CD14-positive monocyte (primary cell): ENCODE data around the gene LRP1-AS. TPM values are rescaled to one million over a fixed set of nuclear protein-coding genes. Genes with fewer than 3 reads are reported as not detected.

ENCODE experiments used
- DNase-seq, 3 donors: peaks; one replicate each; pipeline ENCODE4 v3.0.0-alpha.2; 2011 to 2022
- H2AFZ ChIP-seq: 2 replicates; pipeline ENCODE4 v1.6.0; 2012; ENCODE audit warnings: mild to moderate bottlenecking, low read depth, low read length, inconsistent platforms; ENCODE audit not compliant: insufficient read depth, poor library complexity, severe bottlenecking
- H3K27ac ChIP-seq, 2 donors: 1 replicate in 1 of 2; 2 replicates in 1 of 2; pipeline ENCODE4 v1.5.1; 2012 to 2013; ENCODE audit warnings: low read length in 2 of 2, control low read depth in 1 of 2, inconsistent platforms in 1 of 2, low read depth in 1 of 2, mild to moderate bottlenecking in 1 of 2
- H3K27me3 ChIP-seq, 2 donors: one replicate each; pipeline versions ENCODE4 v1.6.0 to v1.6.1; 2011 to 2013; ENCODE audit warnings: low read length in 2 of 2; ENCODE audit not compliant: control insufficient read depth in 2 of 2, insufficient read depth in 2 of 2
- H3K36me3 ChIP-seq, 2 donors: replicated peaks in 1 of 2; 1 replicate in 1 of 2; 2 replicates in 1 of 2; pipeline versions ENCODE4 v1.5.1 to v1.6.1; 2012 to 2013; ENCODE audit warnings: low read length in 2 of 2, control low read depth in 1 of 2, inconsistent platforms in 1 of 2, mild to moderate bottlenecking in 1 of 2; ENCODE audit not compliant: insufficient read depth in 2 of 2, control insufficient read depth in 1 of 2
- H3K4me1 ChIP-seq, 2 donors: 1 replicate in 1 of 2; 2 replicates in 1 of 2; pipeline versions ENCODE4 v1.5.1 to v1.6.1; 2012 to 2013; ENCODE audit warnings: low read length in 2 of 2, control low read depth in 1 of 2, inconsistent platforms in 1 of 2, mild to moderate bottlenecking in 1 of 2, moderate library complexity in 1 of 2; ENCODE audit not compliant: insufficient read depth in 2 of 2, control insufficient read depth in 1 of 2
- H3K4me2 ChIP-seq: replicated peaks from 2 replicates; pipeline ENCODE3; 2012; ENCODE audit warnings: low read length, moderate library complexity, mild to moderate bottlenecking; ENCODE audit not compliant: poor library complexity, severe bottlenecking; ENCODE audit errors: extremely low read depth
- H3K4me3 ChIP-seq, 3 experiments: fragments of 200-600 bp in 1 of 3; sonication (generic) in 1 of 3; replicated peaks in 1 of 3; 1 replicate in 2 of 3; 2 replicates in 1 of 3; pipeline ENCODE4 v1.5.1; 2011 to 2013; ENCODE audit warnings: low read length in 3 of 3, mild to moderate bottlenecking in 3 of 3, control low read depth in 2 of 3, low read depth in 2 of 3, inconsistent platforms in 1 of 3, moderate library complexity in 1 of 3
- H3K79me2 ChIP-seq: 2 replicates; pipeline ENCODE4 v1.6.0; 2012; ENCODE audit warnings: mild to moderate bottlenecking, control low read depth, inconsistent platforms, low read length, moderate library complexity; ENCODE audit not compliant: insufficient read depth
- H3K9ac ChIP-seq: 2 replicates; pipeline ENCODE4 v1.6.0; 2017; ENCODE audit warnings: low read length, mild to moderate bottlenecking; ENCODE audit not compliant: insufficient read depth, poor library complexity, severe bottlenecking
- H3K9me3 ChIP-seq, 2 donors: replicated peaks in 1 of 2; 1 replicate in 1 of 2; 2 replicates in 1 of 2; pipeline versions ENCODE4 v1.5.1 to v1.6.1; 2012 to 2013; ENCODE audit warnings: low read length in 2 of 2, control low read depth in 1 of 2; ENCODE audit not compliant: control insufficient read depth in 1 of 2, insufficient read depth in 1 of 2
- H4K20me1 ChIP-seq: 2 replicates; pipeline ENCODE4 v1.6.0; 2012; ENCODE audit warnings: mild to moderate bottlenecking, low read length, control low read depth, moderate library complexity; ENCODE audit not compliant: insufficient read depth
- H3K27ac Mint-ChIP-seq, 7 donors: one replicate each; pipeline ENCODE4 v1.8.0; 2020; ENCODE audit warnings: mild to moderate bottlenecking in 7 of 7, mixed read lengths in 7 of 7, moderate library complexity in 6 of 7, inconsistent platforms in 2 of 7
- H3K27me3 Mint-ChIP-seq, 3 donors: one replicate each; pipeline ENCODE4 v1.8.0; 2021 to 2022; ENCODE audit warnings: low read depth in 3 of 3, mild to moderate bottlenecking in 3 of 3, mixed read lengths in 3 of 3, moderate library complexity in 3 of 3, inconsistent platforms in 1 of 3
- H3K36me3 Mint-ChIP-seq, 2 donors: one replicate each; pipeline ENCODE4 v1.8.0; 2020; ENCODE audit warnings: mixed read lengths in 2 of 2, inconsistent platforms in 1 of 2, mild to moderate bottlenecking in 1 of 2
- H3K4me1 Mint-ChIP-seq: one replicate; pipeline ENCODE4 v1.8.0; 2020; ENCODE audit warnings: mild to moderate bottlenecking, mixed read lengths
- H3K4me3 Mint-ChIP-seq, 2 donors: one replicate each; pipeline ENCODE4 v1.8.0; 2020; ENCODE audit warnings: mild to moderate bottlenecking in 2 of 2, mixed read lengths in 2 of 2, moderate library complexity in 1 of 2
- H3K9me3 Mint-ChIP-seq, 7 donors: one replicate each; pipeline ENCODE4 v1.8.0; 2020 to 2022; ENCODE audit warnings: mixed read lengths in 7 of 7, mild to moderate bottlenecking in 6 of 7, moderate library complexity in 6 of 7, inconsistent platforms in 2 of 7
- CTCF ChIP-seq: fragments of 200-600 bp; IDR thresholded peaks from one replicate; pipeline ENCODE4 v1.8.0; 2022; ENCODE audit warnings: antibody characterized with exemption, mild to moderate bottlenecking
- WGBS: methylation state at CpG from one replicate; pipeline ENCODE4 v1.1.5; 2013; ENCODE audit warnings: missing lambda C conversion rate; ENCODE audit not compliant: insufficient coverage; 5-methylcytosine and 5-hydroxymethylcytosine counted together
- intact Hi-C, 2 donors: fragments of 100-400 bp; cut with micrococcal nuclease; formaldehyde crosslinking; loops; one replicate each; pipeline versions ENCODE4 v1.15.0 to v1.15.1; 2023
- polyA minus RNA-seq: library from RNA; depleted of rRNA, polyadenylated mRNA; stranded (reverse); fragments of >200 nt; gene quantifications from 2 replicates; pipeline ENCODE4 v1.2.3, GENCODE V29; 2012
- polyA plus RNA-seq, 3 donors: library from polyadenylated mRNA; depleted of rRNA in 1 of 3; unstranded in 2 of 3; stranded (reverse) in 1 of 3; fragments of 300-500 nt in 2 of 3; fragments of >200 nt in 1 of 3; fragmentation: Illumina TruSeq in 2 of 3; gene quantifications; 1 replicate in 2 of 3; 2 replicates in 1 of 3; pipeline ENCODE4 v1.2.3, GENCODE V29; 2012 to 2021
- total RNA-seq, 12 experiments: library from RNA in 1 of 12; stranded (reverse) in 1 of 12; fragments of 120-200 nt in 1 of 12; gene quantifications; one replicate each; pipeline ENCODE4 v1.2.4 and lab custom pipeline; 2013 to 2026; ENCODE audit warnings: mixed read lengths in 6 of 12, inconsistent platforms in 1 of 12

LRP1-AS gene
- total RNA-seq (2013), result 0.12 TPM
- 1 to 10 TPM in 1 of 3 donors, under 1 TPM in 1, not detected in 1; 0.35 to 1.5 TPM for polyA plus RNA-seq
- polyA minus RNA-seq, result 0.56 TPM in 1 of 2 replicates, not detected in the other
- total RNA-seq (lab: John Stamatoyannopoulos, UW), result 0 to 0.81 (median 0.18) reads per million in 11 experiments

- intact Hi-C loops, result no loop called here
- DNase-seq, result peak; percentile 21 to 58 (median 56)
- Histone ChIP-seq H3K27ac (peak within 1 kb of the TSS; percentile 65 to 82), H3K4me1 (peaks cover 70 to 72% of the 10 kb centered on the region in 2 donors), H3K9ac (peak within 1 kb of the TSS; percentile 42), H3K4me2 (peak within 1 kb of the TSS; percentile 66), H3K9me3 (no peaks in the 10 kb centered on the region), H3K79me2 (peaks cover 62% of the 10 kb centered on the region), H2AFZ (no peak within 1 kb of the TSS), H3K27me3 (no peaks in the 10 kb centered on the region), H3K4me3 (peak within 1 kb of the TSS in 1 of 3 experiments; percentile 67), H3K36me3 (peaks cover 54 to 85% of the 10 kb centered on the region in 2 donors), H4K20me1 (peaks cover 68% of the 10 kb centered on the region)
- Mint-ChIP-seq H3K27ac (peak within 1 kb of the TSS; percentile 80 to 97 (median 88)), H3K4me1 (peaks cover 83% of the 10 kb centered on the region), H3K9me3 (no peaks in the 10 kb centered on the region), H3K36me3 (peaks cover 79 to 90% of the 10 kb centered on the region in 2 donors), H3K4me3 (peak within 1 kb of the TSS; percentile 51 to 80), H3K27me3 (peaks cover 0 to 3% (median 1%) of the 10 kb centered on the region in 3 donors)
- WGBS, result 40% methylated on average over 4 of the region's 8 CpGs
- TF ChIP-seq CTCF, result no peak
Observed at GRCh38 chr12:57146961-57147944, at the start of gene LRP1-AS. LRP1-AS (minus strand) TSS chr12:57147619.

GRCh38 chr12:57196956-57197355 lies 49.5 kb upstream of the LRP1-AS start:
- H2AFZ ChIP-seq, result no peak overlapping the region
- no peaks in the 10 kb centered on the region for H3K79me2 ChIP-seq
- Mint-ChIP-seq H3K4me3 (no peak overlapping the region), H3K4me1 (no peaks in the 10 kb centered on the region), H3K27me3 (peaks cover 1 to 20% (median 5%) of the 10 kb centered on the region in 3 donors), H3K27ac (no peak overlapping the region), H3K36me3 (peaks cover 97 to 100% of the 10 kb centered on the region in 2 donors), H3K9me3 (peaks cover 0 to 3% (median 0%) of the 10 kb centered on the region in 7 donors)
- H3K4me1 ChIP-seq, result no peaks in the 10 kb centered on the region
- H3K27ac ChIP-seq, result no peak overlapping the region
- DNase-seq, result no peak
- WGBS, result 98% methylated on average over 21 of the region's 22 CpGs
- peaks cover 98% of the 10 kb centered on the region for H4K20me1 ChIP-seq
- intact Hi-C loops, result no loop called here
- no peak overlapping the region for H3K4me2 ChIP-seq
- peaks cover 100% of the 10 kb centered on the region in 2 donors for H3K36me3 ChIP-seq
- no peaks in the 10 kb centered on the region for H3K9me3 ChIP-seq
- TF ChIP-seq CTCF, result no peak
- no peak overlapping the region for H3K9ac ChIP-seq
- H3K4me3 ChIP-seq, result no peak overlapping the region
- H3K27me3 ChIP-seq, result no peaks in the 10 kb centered on the region
